Esophagus muscularis mucosa (tissue), 4 donors: Measurements from ENCODE around the gene PURB. TPM values are rescaled to one million over a fixed set of nuclear protein-coding genes. Genes with fewer than 3 reads are reported as not detected.
A peak's percentile ranks its signal among the peaks of the same experiment; 100 is the strongest.
"Not testable (repeated sequence)": the region's sequence is repeated elsewhere in the genome, so short reads cannot be mapped to it uniquely, and the experiment has no call there.

Experiments
- DNase-seq: peaks from one replicate; pipeline ENCODE4 v3.0.0-alpha.2; 2017; ENCODE audit errors: extremely low spot score
- H3K27ac ChIP-seq, 4 donors: fragments of 200-600 bp; sonication (generic); replicated peaks in 1 of 4; 1 replicate in 3 of 4; 2 replicates in 1 of 4; pipeline ENCODE4 v1.5.1; 2016 to 2019; ENCODE audit warnings: mild to moderate bottlenecking in 1 of 4
- H3K27me3 ChIP-seq, 4 donors: fragments of 200-600 bp; sonication (generic); one replicate each; pipeline versions ENCODE4 v1.5.1 to v1.6.0; 2016 to 2019
- H3K36me3 ChIP-seq, 4 donors: fragments of 200-600 bp; sonication (generic); one replicate each; pipeline ENCODE4 v1.5.1; 2016 to 2019
- H3K4me1 ChIP-seq, 4 donors: fragments of 200-600 bp; sonication (generic); one replicate each; pipeline ENCODE4 v1.5.1; 2016 to 2019
- H3K4me3 ChIP-seq, 4 donors: fragments of 200-600 bp; sonication (generic); 1 replicate in 2 of 4; 2 replicates in 2 of 4; pipeline ENCODE4 v1.5.1; 2016 to 2019; ENCODE audit warnings: mild to moderate bottlenecking in 4 of 4, moderate library complexity in 1 of 4
- H3K9me3 ChIP-seq, 4 donors: fragments of 200-600 bp; sonication (generic); 1 replicate in 3 of 4; 2 replicates in 1 of 4; pipeline ENCODE4 v1.5.1; 2016 to 2019
- EP300 ChIP-seq: sonication (generic); formaldehyde crosslinking; IDR thresholded peaks from one replicate; pipeline ENCODE4 v1.6.1; 2017; ENCODE audit warnings: antibody characterized with exemption
- POLR2A ChIP-seq: fragments of 450-650 bp; IDR thresholded peaks from one replicate; pipeline ENCODE4 v1.6.1; 2017; ENCODE audit warnings: antibody characterized with exemption, moderate library complexity, mild to moderate bottlenecking, low read depth
- POLR2AphosphoS5 ChIP-seq, 2 donors: sonication (generic); formaldehyde crosslinking; IDR thresholded peaks; one replicate each; pipeline ENCODE4 v1.6.1; 2017; ENCODE audit warnings: antibody characterized with exemption in 2 of 2
- WGBS: methylation state at CpG from one replicate; pipeline ENCODE4 v1.1.5; 2018; 5-methylcytosine and 5-hydroxymethylcytosine counted together
- intact Hi-C: fragments of 100-400 bp; cut with DNase I; formaldehyde crosslinking; loops from one replicate; pipeline ENCODE4 v1.15.1; 2023
- total RNA-seq, 4 donors: library from RNA; depleted of rRNA; stranded (reverse); fragments of >200 nt; gene quantifications; one replicate each; pipeline versions ENCODE4 v1.1.0 to v1.2.1, GENCODE V29; 2016
- TF ChIP-seq, protein P1 (sequence below), 3 experiments: fragments of 200-600 bp in 2 of 3; fragments of 450-650 bp in 1 of 3; sonication (generic) in 2 of 3; IDR thresholded peaks; one replicate each; pipeline ENCODE4 v1.5.1; 2017 to 2019; ENCODE audit warnings: antibody characterized with exemption in 3 of 3, mild to moderate bottlenecking in 2 of 3, moderate library complexity in 1 of 3

The PURB gene
- total RNA-seq, 4 donors from 2014 or later = 40.9 to 50.2 (median 46.3) TPM

DNA sequence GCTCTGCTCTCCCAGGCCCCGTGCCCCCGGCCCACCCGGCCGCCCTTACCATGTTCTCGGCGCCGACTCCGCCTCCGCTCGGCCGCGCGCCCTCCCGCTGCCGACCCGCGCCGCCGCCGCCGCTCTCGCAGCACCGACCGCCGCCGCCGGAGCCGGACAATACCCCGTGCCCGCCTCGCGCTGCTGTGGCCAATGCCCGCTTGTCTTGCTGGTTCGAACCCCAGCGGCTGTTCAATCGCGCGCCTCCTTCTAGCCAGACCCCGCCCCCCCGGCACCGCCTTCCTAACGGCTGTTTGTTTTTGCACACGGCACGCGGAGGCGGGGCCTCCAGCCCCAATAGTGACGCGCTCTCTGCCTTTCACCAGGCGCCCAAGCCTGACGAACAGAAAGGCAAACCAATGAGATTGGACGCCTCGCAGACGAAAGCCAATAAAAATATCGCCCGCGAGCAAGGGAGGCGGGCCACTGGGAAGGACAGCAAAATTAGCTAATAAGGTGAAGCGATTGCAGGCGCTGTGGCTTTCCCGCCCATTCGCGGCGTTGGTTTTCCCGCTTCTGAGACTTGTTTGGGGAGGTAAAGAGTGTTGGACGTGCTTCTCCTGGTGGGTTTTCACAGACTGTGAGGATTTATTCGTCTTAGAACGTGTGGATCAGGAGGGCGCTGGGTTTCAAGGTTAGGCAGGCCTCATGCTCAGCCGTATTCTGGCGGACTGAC lies 37.3 kb downstream of the PURB start, which contains the start of gene H2AZ2:
TSS of gene H2AZ2 (minus strand) at position 168 of the 715 bp plus-strand sequence. CDS start at position 52, 116 bp downstream.
- Histone ChIP-seq H3K27ac (peak within 1 kb of the TSS; percentile 92 to 99 (median 98)), H3K4me1 (peaks cover 25 to 45% (median 37%) of the 10 kb centered on the region in 4 donors), H3K36me3 (no peaks in the 10 kb centered on the region), H3K27me3 (no peaks in the 10 kb centered on the region), H3K9me3 (no peaks in the 10 kb centered on the region), H3K4me3 (peak within 1 kb of the TSS; percentile 79 to 87 (median 80))
- DNase-seq = peak; percentile 100
- WGBS = 0% methylated on average over 57 of the region's 70 CpGs
- intact Hi-C loops = loop anchor here (2.0 kb wide), 2 partner anchors 51 to 259 kb away; partner anchors contain the start of gene PPIA
- TF ChIP-seq POLR2A = peak; percentile 44
- TF ChIP-seq POLR2AphosphoS5 (IDR thresholded peaks at IDR 0.05) = peak; percentile 87 to 91
- TF ChIP-seq, protein P1, sequence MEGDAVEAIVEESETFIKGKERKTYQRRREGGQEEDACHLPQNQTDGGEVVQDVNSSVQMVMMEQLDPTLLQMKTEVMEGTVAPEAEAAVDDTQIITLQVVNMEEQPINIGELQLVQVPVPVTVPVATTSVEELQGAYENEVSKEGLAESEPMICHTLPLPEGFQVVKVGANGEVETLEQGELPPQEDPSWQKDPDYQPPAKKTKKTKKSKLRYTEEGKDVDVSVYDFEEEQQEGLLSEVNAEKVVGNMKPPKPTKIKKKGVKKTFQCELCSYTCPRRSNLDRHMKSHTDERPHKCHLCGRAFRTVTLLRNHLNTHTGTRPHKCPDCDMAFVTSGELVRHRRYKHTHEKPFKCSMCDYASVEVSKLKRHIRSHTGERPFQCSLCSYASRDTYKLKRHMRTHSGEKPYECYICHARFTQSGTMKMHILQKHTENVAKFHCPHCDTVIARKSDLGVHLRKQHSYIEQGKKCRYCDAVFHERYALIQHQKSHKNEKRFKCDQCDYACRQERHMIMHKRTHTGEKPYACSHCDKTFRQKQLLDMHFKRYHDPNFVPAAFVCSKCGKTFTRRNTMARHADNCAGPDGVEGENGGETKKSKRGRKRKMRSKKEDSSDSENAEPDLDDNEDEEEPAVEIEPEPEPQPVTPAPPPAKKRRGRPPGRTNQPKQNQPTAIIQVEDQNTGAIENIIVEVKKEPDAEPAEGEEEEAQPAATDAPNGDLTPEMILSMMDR (IDR thresholded peaks at IDR 0.05) = peak in 1 of 3 experiments; percentile 3
- TF ChIP-seq EP300 = no peak

DNA sequence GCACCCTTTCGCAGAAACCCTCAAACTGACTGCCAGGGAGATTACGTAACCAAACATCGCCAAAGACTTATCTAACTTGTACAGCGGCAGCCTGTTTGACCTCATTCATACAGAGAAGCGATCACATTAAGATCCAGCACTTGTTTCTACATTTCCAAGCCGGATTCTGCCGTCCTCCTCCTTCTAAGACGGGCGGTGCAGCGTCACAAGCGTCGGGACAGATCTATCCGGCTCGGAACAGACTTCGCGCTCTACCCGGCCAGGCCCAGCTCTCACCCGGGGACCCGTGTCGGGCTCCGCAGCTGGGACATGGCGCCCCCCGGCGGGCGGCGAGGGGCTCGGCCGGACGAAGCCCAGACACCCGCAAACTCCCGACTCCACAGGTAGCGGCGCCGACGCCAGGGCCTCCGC lies 37.8 kb downstream of the PURB start:
- Histone ChIP-seq H3K4me3 (peak overlapping the region; percentile 79 to 87 (median 80)), H3K9me3 (no peaks in the 10 kb centered on the region), H3K27me3 (no peaks in the 10 kb centered on the region), H3K27ac (peak overlapping the region; percentile 92 to 99 (median 98)), H3K4me1 (peaks cover 28 to 51% (median 41%) of the 10 kb centered on the region in 4 donors), H3K36me3 (peaks cover 0 to 4% (median under 1%) of the 10 kb centered on the region in 4 donors)
- intact Hi-C loops = loop anchor here (2.0 kb wide), 2 partner anchors 51 to 259 kb away; partner anchors contain the start of gene PPIA
- peak; percentile 97 for DNase-seq
- 1% methylated on average over 17 of the region's 36 CpGs for WGBS
- TF ChIP-seq POLR2AphosphoS5 (IDR thresholded peaks at IDR 0.05) (peak in 1 of 2 donors; percentile 11), POLR2A (no peak), EP300 (no peak)
- TF ChIP-seq, protein P1 (IDR thresholded peaks at IDR 0.05) = peak; percentile 87 to 92 (median 91)

DNA sequence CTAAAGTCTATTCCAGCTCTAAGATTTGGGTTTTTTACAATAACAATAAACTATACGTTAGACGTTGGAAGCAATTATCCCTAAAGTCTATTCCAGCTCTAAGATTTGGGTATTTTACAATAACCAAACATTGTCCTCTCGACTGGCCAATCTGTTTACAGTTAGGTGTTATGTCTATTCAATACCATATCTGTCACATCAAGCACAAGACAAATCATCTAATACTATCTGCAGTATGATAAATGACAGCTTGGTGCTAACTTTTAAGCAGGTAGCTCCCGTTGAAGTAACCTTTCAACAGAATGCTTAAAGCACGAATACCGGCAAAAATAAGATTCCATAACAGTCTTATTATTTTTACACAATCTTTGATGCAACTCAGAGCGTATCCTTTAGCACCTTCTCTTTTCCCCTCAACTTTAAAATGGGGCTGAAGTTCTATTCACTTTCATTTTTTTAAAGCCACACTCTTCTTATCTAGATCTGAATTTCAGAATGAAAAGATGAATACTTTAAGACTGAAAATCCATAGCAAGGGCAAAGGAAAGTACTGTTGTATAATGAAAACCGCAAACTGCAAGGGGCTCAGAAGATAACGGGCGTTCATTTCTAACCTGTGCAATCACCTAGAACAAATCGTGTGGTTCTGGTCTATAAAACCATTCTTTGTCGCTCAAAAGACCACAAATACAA lies 38.4 kb downstream of the PURB start:
- no peaks in the 10 kb centered on the region for H3K9me3 ChIP-seq
- peak overlapping the region; percentile 79 to 87 (median 80) for H3K4me3 ChIP-seq
- no peak for DNase-seq
- TF ChIP-seq POLR2A (no peak), POLR2AphosphoS5 (IDR thresholded peaks at IDR 0.05) (no peak), EP300 (no peak)
- TF ChIP-seq, protein P1 (IDR thresholded peaks at IDR 0.05) = no peak
- intact Hi-C loops = loop anchor here (2.0 kb wide), 2 partner anchors 50 to 258 kb away; partner anchors contain the start of gene PPIA
- under 1% methylated on average over 12 of the region's 12 CpGs for WGBS
- no peaks in the 10 kb centered on the region for H3K27me3 ChIP-seq
- peak overlapping the region; percentile 92 to 99 (median 98) for H3K27ac ChIP-seq
- peaks cover 0 to 10% (median 2%) of the 10 kb centered on the region in 4 donors for H3K36me3 ChIP-seq
- H3K4me1 ChIP-seq = peaks cover 33 to 57% (median 46%) of the 10 kb centered on the region in 4 donors

DNA sequence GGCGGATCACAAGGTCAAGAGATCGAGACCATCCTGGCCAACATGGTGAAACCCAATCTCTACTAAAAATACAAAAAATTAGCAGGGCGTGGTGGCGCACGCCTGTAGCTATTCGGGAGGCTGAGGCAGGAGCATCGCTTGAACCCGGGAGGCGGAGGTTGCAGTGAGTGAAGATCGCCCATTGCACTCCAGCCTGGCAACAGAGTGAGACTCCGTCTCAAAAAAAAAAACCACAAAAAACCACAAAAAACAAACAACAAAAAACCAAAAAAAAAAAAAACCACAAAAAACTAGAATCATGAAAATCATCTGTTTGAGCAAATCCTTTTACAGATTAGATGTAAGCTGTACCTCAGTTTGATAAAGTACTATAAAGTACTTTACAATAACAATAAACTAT lies 38.9 kb downstream of the PURB start:
- not testable (repeated sequence) for DNase-seq, H3K9me3 ChIP-seq, H3K27me3 ChIP-seq
- intact Hi-C loops = loop anchor here (2.0 kb wide), 2 partner anchors 50 to 258 kb away; partner anchors contain the start of gene PPIA
- whole genome bisulfite sequencing = 57% methylated on average over 11 of the region's 11 CpGs
- H3K27ac ChIP-seq = peak overlapping the region; percentile 92 to 99 (median 98)
- peaks cover 0 to 15% (median 2%) of the 10 kb centered on the region in 4 donors for H3K36me3 ChIP-seq
- H3K4me3 ChIP-seq = peak overlapping the region; percentile 79 to 87 (median 80)
- H3K4me1 ChIP-seq = peaks cover 33 to 62% (median 52%) of the 10 kb centered on the region in 4 donors

DNA sequence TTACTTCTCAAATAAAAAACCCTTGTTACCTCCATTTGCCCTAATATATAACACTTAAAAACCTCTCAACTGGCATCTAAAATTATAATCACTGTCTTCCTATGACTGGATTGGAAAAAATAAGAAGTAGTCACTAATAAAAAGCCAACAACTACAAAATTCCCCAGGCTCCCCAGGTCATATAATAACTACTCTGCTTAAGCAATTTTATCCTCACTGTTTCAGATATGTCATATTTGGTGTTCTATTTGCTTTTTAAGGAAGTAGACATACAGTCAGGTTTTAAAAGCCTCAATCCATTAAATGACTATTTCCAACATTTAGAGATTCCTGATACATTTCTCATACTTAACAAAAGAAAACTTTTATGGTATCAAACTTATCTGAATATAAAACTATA lies 39.9 kb downstream of the PURB start:
- no peak overlapping the region for H3K4me3 ChIP-seq
- peaks cover 33 to 62% (median 53%) of the 10 kb centered on the region in 4 donors for H3K4me1 ChIP-seq
- DNase-seq = no peak
- no peaks in the 10 kb centered on the region for H3K27me3 ChIP-seq
- peak overlapping the region in 1 of 4 donors; percentile 10 for H3K27ac ChIP-seq
- H3K36me3 ChIP-seq = peaks cover 5 to 23% (median 8%) of the 10 kb centered on the region in 4 donors
- TF ChIP-seq POLR2A (no peak), POLR2AphosphoS5 (IDR thresholded peaks at IDR 0.05) (no peak), EP300 (no peak)
- TF ChIP-seq, protein P1 (IDR thresholded peaks at IDR 0.05) = no peak
- intact Hi-C loops = no loop called here
- no peaks in the 10 kb centered on the region for H3K9me3 ChIP-seq

DNA sequence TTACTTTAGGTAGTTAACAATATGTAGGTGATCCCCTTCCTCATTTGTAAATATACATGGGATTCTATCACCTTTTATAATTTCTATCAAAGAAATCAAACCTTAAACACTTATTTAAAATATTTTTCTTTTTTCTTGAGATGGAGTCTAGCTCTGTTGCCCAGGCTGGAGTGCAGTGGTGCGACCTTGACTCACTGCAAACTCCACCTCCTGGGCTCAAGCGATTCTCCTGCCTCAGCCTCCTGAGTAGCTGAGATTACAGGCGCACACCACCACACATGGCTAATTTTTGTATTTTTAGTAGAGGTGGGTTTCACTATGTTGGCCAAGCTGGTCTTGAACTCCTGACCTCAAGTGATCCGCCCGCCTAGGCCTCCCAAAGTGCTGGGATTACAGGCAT lies 41.9 kb downstream of the PURB start:
- H3K4me3 ChIP-seq, H3K27ac ChIP-seq, H3K27me3 ChIP-seq, H3K9me3 ChIP-seq, DNase-seq: not testable (repeated sequence)
- Histone ChIP-seq H3K36me3 (peaks cover 9 to 43% (median 28%) of the 10 kb centered on the region in 4 donors), H3K4me1 (peaks cover 29 to 55% (median 45%) of the 10 kb centered on the region in 4 donors)
- intact Hi-C loops = loop anchor here (5.0 kb wide), 1 partner anchor 96 kb away; the partner anchor contains the start of gene ZMIZ2
- WGBS = 99% methylated on average over 5 of the region's 5 CpGs

DNA sequence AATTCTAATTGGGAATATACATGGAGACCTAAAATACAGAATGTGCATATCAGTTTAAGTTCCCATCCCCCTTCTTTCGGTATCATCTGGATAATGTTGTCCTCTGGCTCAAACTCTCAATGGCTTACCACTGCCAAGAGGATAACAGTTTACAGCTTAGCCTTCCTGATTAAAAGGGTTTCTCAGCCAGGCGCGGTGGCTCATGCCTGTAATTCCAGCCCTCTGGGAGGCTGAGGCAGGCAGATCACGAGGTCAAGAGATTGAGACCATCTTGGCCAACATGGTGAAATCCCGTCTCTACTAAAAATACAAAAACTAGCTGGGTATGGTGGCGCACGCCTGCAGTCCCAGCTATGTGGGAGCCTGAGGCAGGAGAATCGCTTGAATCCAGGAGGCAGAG lies 42.7 kb downstream of the PURB start:
- H3K36me3 ChIP-seq = peaks cover 9 to 51% (median 33%) of the 10 kb centered on the region in 4 donors

More for the DNA sequence above, 42.7 kb downstream of the PURB start:
- H3K27ac ChIP-seq, H3K27me3 ChIP-seq, H3K4me3 ChIP-seq, H3K9me3 ChIP-seq, DNase-seq: not testable (repeated sequence)
- intact Hi-C loops = loop anchor here (5.0 kb wide), 1 partner anchor 95 kb away; the partner anchor contains the start of gene ZMIZ2
- WGBS = 86% methylated on average over 8 of the region's 8 CpGs
- H3K4me1 ChIP-seq = peaks cover 29 to 55% (median 45%) of the 10 kb centered on the region in 4 donors
